IPS DF 6.9 (cell line): ENCODE measurements around the gene POU2F3.
A peak's percentile ranks its signal among the peaks of the same experiment; 100 is the strongest.

ENCODE experiments used
- DNase-seq: peaks from one replicate; pipeline ENCODE4 v3.0.0-alpha.2; 2013; ENCODE audit warnings: low read depth, low spot score
- H3K27ac ChIP-seq: one replicate; pipeline ENCODE4 v1.5.1; 2013; ENCODE audit warnings: low read length, control low read depth
- H3K27me3 ChIP-seq: 2 replicates; pipeline ENCODE4 v1.6.1; 2013; ENCODE audit warnings: mild to moderate bottlenecking, low read length; ENCODE audit not compliant: control insufficient read depth, insufficient read depth
- H3K36me3 ChIP-seq: 2 replicates; pipeline ENCODE4 v1.6.1; 2013; ENCODE audit warnings: low read length; ENCODE audit not compliant: control insufficient read depth, insufficient read depth
- H3K4me1 ChIP-seq: 2 replicates; pipeline ENCODE4 v1.6.1; 2013; ENCODE audit warnings: low read length; ENCODE audit not compliant: control insufficient read depth, insufficient read depth
- H3K4me3 ChIP-seq: 2 replicates; pipeline ENCODE4 v1.5.1; 2013; ENCODE audit warnings: mild to moderate bottlenecking, low read length
- H3K9me3 ChIP-seq: 2 replicates; pipeline ENCODE4 v1.6.1; 2013; ENCODE audit warnings: low read length, inconsistent platforms; ENCODE audit not compliant: control insufficient read depth, insufficient read depth
- WGBS: extraction: QIAGEN DNeasy Blood & Tissue Kit; methylation state at CpG from one replicate; pipeline ENCODE4 v1.1.7; 2013; ENCODE audit warnings: mixed read lengths, missing lambda C conversion rate; ENCODE audit not compliant: insufficient read length, insufficient coverage; 5-methylcytosine and 5-hydroxymethylcytosine counted together

Gene POU2F3

DNA sequence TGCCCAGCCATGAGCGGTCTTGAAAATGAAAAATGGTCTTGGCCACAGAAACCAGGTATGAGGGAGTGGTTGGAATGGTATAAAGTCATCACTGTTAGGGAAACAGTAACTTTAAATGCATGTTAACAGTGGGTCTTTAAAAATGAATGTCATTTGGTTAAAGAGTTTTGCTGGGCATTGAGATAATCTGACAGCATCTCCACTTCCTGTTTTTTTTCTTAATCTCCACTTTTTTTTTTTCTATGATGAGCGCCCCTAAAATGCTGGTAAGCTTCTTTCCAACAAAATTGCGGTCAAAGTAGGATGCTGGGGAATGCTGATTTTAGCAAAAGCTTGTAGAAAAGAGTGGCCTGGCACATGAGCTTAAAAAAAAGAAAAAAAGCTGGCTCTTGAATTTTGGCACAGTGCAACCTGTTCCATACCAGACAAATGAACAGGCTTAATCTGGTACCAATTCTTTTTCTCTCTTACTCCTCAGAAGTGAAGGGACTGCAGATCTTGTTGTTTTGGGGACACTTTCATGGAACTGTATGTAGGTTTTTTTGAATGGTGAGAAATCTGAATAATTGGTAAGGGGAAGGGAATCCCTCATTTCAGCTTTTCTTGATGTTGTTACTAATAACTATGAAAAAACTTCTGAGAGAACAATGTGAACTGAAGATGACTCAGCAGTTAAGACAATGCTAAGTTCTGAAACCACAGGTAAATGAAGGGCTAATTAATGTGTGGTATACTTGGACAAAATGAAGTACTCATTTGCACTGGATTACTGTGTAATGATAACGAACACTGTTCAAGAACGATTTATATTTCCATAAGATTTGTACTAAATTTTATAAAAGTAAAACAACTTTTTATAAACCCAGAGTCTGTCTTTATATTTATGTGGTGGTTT lies 93.1 kb downstream of the POU2F3 start:
- H3K36me3 ChIP-seq, result peaks cover 2% of the 10 kb centered on the region; the same call in 1 of the 2 replicates
- H3K4me3 ChIP-seq, result no peak overlapping the region
- no peaks in the 10 kb centered on the region for H3K4me1 ChIP-seq
- no peak for DNase-seq
- H3K27ac ChIP-seq, result no peak overlapping the region
- no CpG with 5 or more reads among the region's 5 CpGs for WGBS
- no peaks in the 10 kb centered on the region for H3K27me3 ChIP-seq
- H3K9me3 ChIP-seq, result no peaks in the 10 kb centered on the region

DNA sequence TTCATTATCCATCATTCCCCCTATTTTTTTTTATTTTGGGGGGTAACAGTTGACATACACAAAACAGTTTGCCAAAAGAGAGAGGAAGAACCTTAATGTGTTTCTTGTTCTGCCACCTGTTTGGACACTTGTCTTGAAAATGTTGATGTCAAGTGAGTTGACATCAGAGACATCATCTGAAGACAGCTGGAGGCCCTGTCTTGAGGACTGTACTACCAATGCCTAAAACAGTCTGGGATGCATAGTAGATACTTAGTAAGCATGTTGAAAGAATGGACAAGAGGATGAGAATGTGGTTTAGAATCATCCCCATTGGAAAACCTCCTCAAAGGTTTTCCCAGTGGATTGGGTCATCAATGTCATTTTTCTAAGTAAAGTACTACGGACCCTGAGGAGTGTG lies 93.9 kb downstream of the POU2F3 start:
- Histone ChIP-seq H3K4me1 (no peaks in the 10 kb centered on the region), H3K27me3 (no peaks in the 10 kb centered on the region), H3K27ac (no peak overlapping the region), H3K9me3 (no peaks in the 10 kb centered on the region), H3K4me3 (no peak overlapping the region), H3K36me3 (peaks cover 2% of the 10 kb centered on the region; the same call in 1 of the 2 replicates)
- no peak for DNase-seq
- WGBS, result no CpG with 5 or more reads among the region's 1 CpG

DNA sequence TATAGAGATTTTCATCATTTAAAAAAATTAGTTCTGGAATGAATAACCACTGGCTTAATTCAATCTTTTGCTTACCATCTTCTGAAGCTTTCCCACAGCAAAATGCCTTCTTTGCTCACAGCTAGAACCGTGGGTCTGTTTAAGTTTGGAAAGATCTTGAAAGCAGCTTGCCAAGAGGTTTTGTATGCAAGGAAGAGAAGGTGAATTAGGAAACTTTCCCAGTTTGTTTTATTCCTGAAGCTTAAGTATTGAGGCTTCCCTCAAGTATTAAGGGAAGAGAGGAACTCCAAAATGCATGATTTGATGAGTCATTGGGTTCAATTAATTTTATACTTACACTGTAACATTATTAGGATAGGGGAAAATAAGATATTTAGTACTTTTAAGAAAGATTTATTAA lies 94.4 kb downstream of the POU2F3 start:
- WGBS, result no CpG with 5 or more reads among the region's 1 CpG
- no peak for DNase-seq
- Histone ChIP-seq H3K4me1 (no peaks in the 10 kb centered on the region; the same call in 1 of the 2 replicates), H3K9me3 (no peaks in the 10 kb centered on the region), H3K4me3 (no peak overlapping the region), H3K36me3 (peaks cover 2% of the 10 kb centered on the region; the same call in 1 of the 2 replicates), H3K27me3 (no peaks in the 10 kb centered on the region), H3K27ac (no peak overlapping the region)

DNA sequence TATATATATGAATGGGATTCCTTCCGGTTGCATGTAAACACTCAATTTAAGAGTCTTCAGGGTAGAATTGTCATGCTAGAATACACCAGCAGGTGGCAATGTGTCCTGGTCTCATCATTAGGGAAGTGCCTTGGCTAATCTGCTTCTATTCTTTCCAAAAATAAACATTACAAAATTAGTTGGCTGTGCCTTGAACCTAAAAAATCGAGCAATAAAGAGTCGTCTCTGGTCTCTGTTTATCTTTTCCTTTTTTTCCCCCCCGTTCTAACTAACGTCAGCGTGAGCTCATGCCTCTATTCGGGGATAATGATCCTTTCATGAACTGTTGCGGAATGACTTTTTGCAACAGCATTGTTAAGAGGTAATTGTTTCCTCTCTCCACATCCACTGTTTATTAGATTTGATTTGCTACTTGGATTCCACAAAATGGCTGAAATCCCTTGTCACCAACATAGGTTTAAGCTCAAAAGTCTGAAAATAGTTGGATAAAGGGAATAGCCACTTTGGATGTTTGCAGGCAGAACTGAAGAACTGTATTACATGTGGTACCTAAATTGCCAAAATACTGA lies 95.0 kb downstream of the POU2F3 start:
- 0 out of 2 replicates have a peak, but pooled peaks cover 2% of the 10 kb centered on the region for H3K36me3 ChIP-seq
- no CpG with 5 or more reads among the region's 8 CpGs for WGBS
- no peak overlapping the region for H3K27ac ChIP-seq
- no peak overlapping the region; the same call in 1 of the 2 replicates for H3K4me3 ChIP-seq
- H3K9me3 ChIP-seq, result no peaks in the 10 kb centered on the region
- DNase-seq, result no peak
- H3K27me3 ChIP-seq, result no peaks in the 10 kb centered on the region
- peaks cover 2% of the 10 kb centered on the region; the same call in 1 of the 2 replicates for H3K4me1 ChIP-seq

DNA sequence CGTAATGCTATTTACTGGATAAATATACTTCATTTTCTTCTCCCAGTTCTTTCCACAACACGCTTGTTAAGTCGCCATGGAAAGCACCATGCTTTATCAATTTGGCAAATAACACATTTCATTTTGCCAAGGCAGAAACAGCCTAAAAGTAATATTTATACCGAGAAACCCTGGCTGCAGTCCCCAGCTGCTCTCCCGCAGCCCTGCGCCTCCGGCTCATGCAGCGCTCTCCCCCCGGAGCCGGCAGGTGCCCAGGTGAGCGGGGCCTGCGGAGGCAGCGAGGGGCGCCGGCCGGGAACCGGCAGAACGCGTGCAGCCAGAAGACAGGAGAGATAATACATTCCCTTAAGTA lies 95.6 kb downstream of the POU2F3 start:
- no peak overlapping the region for H3K27ac ChIP-seq
- WGBS, result no CpG with 5 or more reads among the region's 19 CpGs
- H3K9me3 ChIP-seq, result no peaks in the 10 kb centered on the region
- H3K36me3 ChIP-seq, result no peaks in the 10 kb centered on the region
- H3K4me1 ChIP-seq, result peaks cover 2% of the 10 kb centered on the region; the same call in 1 of the 2 replicates
- H3K27me3 ChIP-seq, result no peaks in the 10 kb centered on the region
- H3K4me3 ChIP-seq, result peak overlapping the region; percentile 91
- DNase-seq, result no peak

DNA sequence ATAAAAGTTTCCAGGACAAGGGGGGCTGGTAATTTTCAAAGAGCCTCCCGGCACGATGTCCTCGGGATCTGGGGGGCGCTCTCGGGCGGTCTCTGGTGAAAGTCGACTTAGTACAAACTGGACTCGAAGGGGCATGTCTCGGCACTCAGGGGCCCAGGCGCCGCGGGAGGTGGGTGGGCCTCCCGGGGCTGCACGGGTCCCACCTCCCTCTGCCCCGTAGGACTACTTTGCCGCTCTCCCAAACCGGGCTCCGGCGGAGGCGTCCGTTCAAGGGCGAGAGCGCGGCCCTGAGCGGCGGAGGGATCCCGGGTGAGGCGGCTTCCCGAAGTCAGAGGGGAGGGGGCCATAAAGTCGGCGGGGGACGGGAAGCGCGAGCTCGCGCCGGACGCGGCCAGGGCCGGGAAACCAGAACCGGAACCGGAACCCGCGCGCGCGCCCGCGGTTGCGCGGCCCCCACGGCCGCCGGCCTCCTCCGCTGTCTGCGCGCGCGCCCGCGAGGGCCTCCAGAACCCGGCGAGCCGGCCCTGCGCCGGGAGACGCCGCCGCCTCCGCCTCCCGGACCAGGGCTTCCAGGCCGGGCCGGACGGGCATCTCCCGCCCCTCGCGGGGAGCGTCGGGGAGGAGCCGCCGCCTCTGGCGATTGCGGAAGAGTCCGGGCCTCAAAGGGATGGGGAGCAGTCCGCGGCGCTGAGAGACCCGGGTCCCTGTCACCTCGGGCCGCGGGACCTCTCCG lies 96.1 kb downstream of the POU2F3 start, which contains the start of gene ARHGEF12:
Gene ARHGEF12, plus strand, starts transcription at position 506 of the 733 bp plus-strand sequence. CDS start 831 bp downstream, outside the sequence.
- DNase-seq, result peak; percentile 95
- no peak within 1 kb of the TSS for H3K27ac ChIP-seq
- H3K36me3 ChIP-seq, result no peaks in the 10 kb centered on the region
- no CpG with 5 or more reads among the region's 92 CpGs for WGBS
- peak within 1 kb of the TSS; percentile 91 for H3K4me3 ChIP-seq
- peaks cover 2% of the 10 kb centered on the region; the same call in 1 of the 2 replicates for H3K4me1 ChIP-seq
- no peaks in the 10 kb centered on the region for H3K9me3 ChIP-seq
- H3K27me3 ChIP-seq, result no peaks in the 10 kb centered on the region

DNA sequence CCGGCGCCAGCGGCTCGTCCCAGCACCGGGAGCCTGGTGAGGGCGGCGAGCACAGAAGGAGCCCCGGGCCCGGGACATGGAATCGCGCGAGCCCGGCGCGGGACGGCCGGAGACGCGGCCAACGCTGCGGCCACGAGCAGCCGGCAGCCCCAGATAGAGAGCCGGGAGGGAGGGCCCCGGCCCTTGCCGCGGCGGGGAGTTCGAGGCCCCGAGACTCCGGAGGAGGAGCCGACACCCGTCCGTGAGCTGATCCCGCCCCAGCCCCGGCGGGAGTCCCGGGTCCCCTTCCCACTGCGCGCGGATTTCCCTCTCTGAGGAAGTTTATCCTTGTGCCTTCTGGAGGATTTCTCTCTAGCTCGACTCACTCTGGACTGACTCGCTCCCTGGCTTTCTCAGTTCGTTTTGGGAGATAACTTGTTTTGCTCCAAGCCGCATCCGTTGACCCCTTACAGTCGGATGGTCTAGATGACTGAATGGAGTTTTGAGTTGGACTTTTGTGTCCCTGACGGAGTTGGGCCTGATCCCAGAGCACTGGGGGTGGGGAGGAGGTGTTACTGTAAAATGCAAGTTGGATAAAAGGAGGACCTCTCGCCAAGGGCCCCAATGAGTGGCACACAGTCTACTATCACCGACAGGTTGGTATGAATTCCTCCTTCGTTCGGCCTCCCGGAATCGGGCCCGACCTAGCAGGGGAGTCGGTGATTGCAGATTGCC lies 96.9 kb downstream of the POU2F3 start:
- no peak overlapping the region for H3K27ac ChIP-seq
- H3K27me3 ChIP-seq, result no peaks in the 10 kb centered on the region
- no peak for DNase-seq
- no peaks in the 10 kb centered on the region for H3K36me3 ChIP-seq
- H3K4me3 ChIP-seq, result peak overlapping the region; percentile 91
- H3K4me1 ChIP-seq, result peaks cover 2% of the 10 kb centered on the region; the same call in 1 of the 2 replicates
- no CpG with 5 or more reads among the region's 56 CpGs for WGBS
- no peaks in the 10 kb centered on the region for H3K9me3 ChIP-seq

DNA sequence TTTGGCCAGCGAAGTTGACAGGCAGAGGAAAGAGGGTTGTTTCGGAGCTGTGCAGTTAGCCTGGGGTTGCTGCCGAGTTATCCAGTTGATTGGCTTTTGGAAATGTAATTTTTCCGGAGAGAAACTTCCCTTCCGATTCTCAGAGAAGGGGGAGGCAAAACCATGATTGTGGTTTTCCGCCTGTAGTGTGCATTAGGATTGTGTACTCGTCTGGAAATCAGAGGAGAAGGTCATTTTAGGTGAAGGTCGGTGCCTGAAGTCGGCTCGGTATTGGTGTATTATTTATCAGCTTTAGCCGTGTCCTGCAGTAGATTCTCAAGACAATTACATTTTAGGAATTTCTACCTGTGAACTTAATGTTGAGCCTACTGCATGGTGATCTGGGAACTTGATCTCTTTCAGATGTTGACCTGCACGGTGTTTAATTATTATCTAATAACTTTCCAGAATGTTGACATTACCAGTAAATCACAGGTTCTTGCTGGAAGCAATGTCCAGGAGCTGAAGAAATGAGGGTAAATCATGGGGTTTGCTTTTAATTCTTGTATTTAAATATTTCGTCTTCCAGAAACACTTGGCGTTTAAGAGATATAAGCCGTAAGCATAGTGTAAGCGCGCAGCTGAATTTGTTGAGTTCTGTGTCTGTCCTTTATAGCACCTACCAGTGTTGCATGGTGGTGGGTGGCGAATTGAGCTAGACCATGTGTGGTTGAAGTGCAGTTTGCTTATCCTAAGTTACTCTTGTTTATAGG lies 97.6 kb downstream of the POU2F3 start:
- DNase-seq, result no peak
- no peak overlapping the region for H3K27ac ChIP-seq
- H3K4me3 ChIP-seq, result peak overlapping the region; percentile 91
- H3K9me3 ChIP-seq, result no peaks in the 10 kb centered on the region
- H3K4me1 ChIP-seq, result peaks cover 2% of the 10 kb centered on the region; the same call in 1 of the 2 replicates
- H3K27me3 ChIP-seq, result no peaks in the 10 kb centered on the region
- WGBS, result no CpG with 5 or more reads among the region's 18 CpGs
- H3K36me3 ChIP-seq, result no peaks in the 10 kb centered on the region

DNA sequence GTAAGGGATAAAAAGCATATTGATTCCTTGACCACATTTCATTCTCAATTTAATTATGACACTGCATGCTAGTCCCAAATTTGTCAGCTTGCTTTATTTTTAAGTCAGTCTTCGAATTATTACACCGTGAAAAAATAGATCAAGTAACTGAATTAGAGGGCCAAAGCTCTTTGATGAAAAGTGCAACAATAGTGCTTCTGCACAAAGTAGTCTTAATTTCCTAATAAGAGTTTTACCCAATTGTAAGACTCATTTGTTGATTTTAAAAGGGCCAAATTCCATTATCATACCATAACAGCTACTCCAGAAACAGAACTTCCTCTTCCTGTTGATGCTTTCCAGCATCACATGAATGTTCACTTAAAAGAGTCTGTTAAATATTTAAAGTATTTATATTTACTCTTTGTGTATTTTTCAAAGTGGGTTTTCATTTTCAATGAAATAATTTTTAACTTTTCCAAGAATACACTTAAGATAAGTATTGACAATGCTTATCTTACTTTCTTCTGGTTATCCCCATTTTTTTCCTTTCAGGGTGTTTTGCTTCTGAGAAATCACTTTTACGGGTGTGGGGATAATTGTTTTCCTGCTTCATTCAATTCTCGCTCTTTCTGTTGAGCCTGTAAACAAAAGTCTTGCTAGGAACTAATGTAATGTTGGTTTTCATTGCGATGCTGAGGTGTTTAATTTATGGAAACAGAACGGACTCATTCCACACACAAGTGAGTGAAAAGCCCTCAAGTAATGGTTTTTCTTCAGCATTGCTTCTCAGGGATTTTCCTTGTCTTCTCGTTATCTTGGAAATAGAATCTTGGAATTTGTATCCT lies 98.4 kb downstream of the POU2F3 start:
- Histone ChIP-seq H3K4me1 (peaks cover 2% of the 10 kb centered on the region; the same call in 1 of the 2 replicates), H3K36me3 (no peaks in the 10 kb centered on the region), H3K4me3 (no peak overlapping the region; the same call in 1 of the 2 replicates), H3K27me3 (no peaks in the 10 kb centered on the region), H3K27ac (no peak overlapping the region), H3K9me3 (no peaks in the 10 kb centered on the region)
- no peak for DNase-seq
- WGBS, result no CpG with 5 or more reads among the region's 7 CpGs
